Tibial nerve (tissue), 4 donors: ENCODE measurements around the gene KAT8. TPM values are rescaled to one million over a fixed set of nuclear protein-coding genes. Genes with fewer than 3 reads are reported as not detected.

Experiments
- DNase-seq, 2 donors: peaks; one replicate each; pipeline ENCODE4 v3.0.0-alpha.2; 2019; ENCODE audit warnings: low spot score in 2 of 2
- H3K27ac ChIP-seq, 4 donors: fragments of 200-600 bp; sonication (generic) in 3 of 4; one replicate each; pipeline ENCODE4 v1.5.1; 2017 to 2019; ENCODE audit warnings: mild to moderate bottlenecking in 1 of 4
- H3K27me3 ChIP-seq, 2 donors: fragments of 200-600 bp; sonication (generic) in 1 of 2; one replicate each; pipeline versions ENCODE4 v1.5.1 to v1.6.0; 2017 to 2019
- H3K36me3 ChIP-seq, 3 donors: fragments of 200-600 bp; sonication (generic); one replicate each; pipeline ENCODE4 v1.5.1; 2018 to 2019
- H3K4me1 ChIP-seq, 4 donors: fragments of 200-600 bp; sonication (generic) in 3 of 4; one replicate each; pipeline ENCODE4 v1.5.1; 2017 to 2019
- H3K4me3 ChIP-seq, 4 donors: fragments of 200-600 bp; sonication (generic) in 3 of 4; one replicate each; pipeline ENCODE4 v1.5.1; 2017 to 2019; ENCODE audit warnings: mild to moderate bottlenecking in 1 of 4, moderate library complexity in 1 of 4
- H3K9me3 ChIP-seq, 4 donors: fragments of 200-600 bp; sonication (generic) in 3 of 4; one replicate each; pipeline ENCODE4 v1.5.1; 2017 to 2019
- CTCF ChIP-seq, 5 experiments: fragments of 200-600 bp in 3 of 5; fragments of 450-650 bp in 2 of 5; sonication (generic) in 3 of 5; IDR thresholded peaks; one replicate each; pipeline ENCODE4 v1.5.1; 2016 to 2019; ENCODE audit warnings: antibody characterized with exemption in 5 of 5, mild to moderate bottlenecking in 3 of 5, moderate library complexity in 2 of 5
- EP300 ChIP-seq, 2 donors: sonication (generic); formaldehyde crosslinking; IDR thresholded peaks; one replicate each; pipeline ENCODE4 v1.6.1; 2017; ENCODE audit warnings: antibody characterized with exemption in 2 of 2, mild to moderate bottlenecking in 1 of 2
- POLR2A ChIP-seq, 2 donors: fragments of 450-650 bp; IDR thresholded peaks; one replicate each; pipeline ENCODE4 v1.6.1; 2017; ENCODE audit warnings: antibody characterized with exemption in 2 of 2, mild to moderate bottlenecking in 2 of 2, moderate library complexity in 2 of 2
- WGBS, 2 donors: methylation state at CpG; one replicate each; pipeline ENCODE4 v1.1.5; 2018; 5-methylcytosine and 5-hydroxymethylcytosine counted together
- total RNA-seq, 4 donors: library from RNA; depleted of rRNA; stranded (reverse); fragments of >200 nt; gene quantifications; one replicate each; pipeline ENCODE4 v1.1.0, GENCODE V29; 2016

The KAT8 gene
- total RNA-seq, 4 donors from 2014 or later, result 79.5 to 99.0 (median 92.7) TPM

GRCh38 chr16:31090540-31090939 is 26.9 kb upstream of the KAT8 start:
- DNase-seq, result no peak
- WGBS, 2 donors, result 86 to 91% methylated on average over 2 of the region's 2 CpGs
- no peaks in the 10 kb centered on the region for H3K27me3 ChIP-seq
- no peak overlapping the region for H3K4me3 ChIP-seq
- H3K9me3 ChIP-seq, result no peaks in the 10 kb centered on the region
- peaks cover 0 to 25% (median 11%) of the 10 kb centered on the region in 4 donors for H3K4me1 ChIP-seq
- peaks cover 0 to 62% (median 0%) of the 10 kb centered on the region in 3 donors for H3K36me3 ChIP-seq
- H3K27ac ChIP-seq, result no peak overlapping the region
- TF ChIP-seq POLR2A (IDR thresholded peaks at IDR 0.05) (no peak), CTCF (IDR thresholded peaks at IDR 0.05) (no peak), EP300 (IDR thresholded peaks at IDR 0.05) (no peak)

GRCh38 chr16:31092330-31092729 is 25.1 kb upstream of the KAT8 start:
- Histone ChIP-seq H3K9me3 (no peaks in the 10 kb centered on the region), H3K27ac (peak overlapping the region in 2 of 4 donors; percentile 88 to 89), H3K4me3 (no peak overlapping the region), H3K36me3 (peaks cover 0 to 44% (median 0%) of the 10 kb centered on the region in 3 donors), H3K27me3 (no peaks in the 10 kb centered on the region), H3K4me1 (peaks cover 0 to 29% (median 11%) of the 10 kb centered on the region in 4 donors)
- TF ChIP-seq CTCF (IDR thresholded peaks at IDR 0.05) (no peak), EP300 (IDR thresholded peaks at IDR 0.05) (no peak), POLR2A (IDR thresholded peaks at IDR 0.05) (no peak)
- DNase-seq, result no peak
- 84 to 94% methylated on average over 5 of the region's 5 CpGs for WGBS, 2 donors

GRCh38 chr16:31093132-31093703 is 24.2 kb upstream of the KAT8 start:
- peaks cover 0 to 29% (median 11%) of the 10 kb centered on the region in 4 donors for H3K4me1 ChIP-seq
- peaks cover 0 to 35% (median 0%) of the 10 kb centered on the region in 3 donors for H3K36me3 ChIP-seq
- 33 to 37% methylated on average over 12 to 17 of the region's 17 CpGs for WGBS, 2 donors
- TF ChIP-seq CTCF (IDR thresholded peaks at IDR 0.05) (no peak), POLR2A (IDR thresholded peaks at IDR 0.05) (no peak), EP300 (IDR thresholded peaks at IDR 0.05) (no peak)
- no peaks in the 10 kb centered on the region for H3K27me3 ChIP-seq
- no peaks in the 10 kb centered on the region for H3K9me3 ChIP-seq
- peak overlapping the region in 3 of 4 donors; percentile 73 to 82 (median 79) for H3K4me3 ChIP-seq
- no peak for DNase-seq
- H3K27ac ChIP-seq, result peak overlapping the region in 3 of 4 donors; percentile 17 to 89 (median 88)

- Histone ChIP-seq H3K4me3 (peak overlapping the region; percentile 69 to 82 (median 76)), H3K9me3 (no peaks in the 10 kb centered on the region), H3K4me1 (peaks cover 0 to 29% (median 11%) of the 10 kb centered on the region in 4 donors), H3K36me3 (peaks cover 0 to 27% (median 0%) of the 10 kb centered on the region in 3 donors), H3K27me3 (no peaks in the 10 kb centered on the region), H3K27ac (peak overlapping the region; percentile 58 to 89 (median 84))
- DNase-seq, result no peak
- 0 to 1% methylated on average over 20 of the region's 20 CpGs for WGBS, 2 donors
- TF ChIP-seq EP300 (IDR thresholded peaks at IDR 0.05), result no peak
- TF ChIP-seq CTCF (IDR thresholded peaks at IDR 0.05), result no peak
- no peak for TF ChIP-seq POLR2A (IDR thresholded peaks at IDR 0.05)
Measured at GRCh38 chr16:31094088-31094423, 23.4 kb upstream of the KAT8 start.

- Histone ChIP-seq H3K9me3 (no peaks in the 10 kb centered on the region), H3K4me1 (peaks cover 0 to 29% (median 11%) of the 10 kb centered on the region in 4 donors), H3K36me3 (peaks cover 0 to 22% (median 0%) of the 10 kb centered on the region in 3 donors), H3K4me3 (peak within 1 kb of the TSS; percentile 69 to 82 (median 76)), H3K27ac (peak within 1 kb of the TSS; percentile 58 to 89 (median 84)), H3K27me3 (no peaks in the 10 kb centered on the region)
- TF ChIP-seq CTCF (IDR thresholded peaks at IDR 0.05) (peak in 2 of 5 experiments; percentile 37 to 43), EP300 (IDR thresholded peaks at IDR 0.05) (peak; percentile 64 to 93), POLR2A (IDR thresholded peaks at IDR 0.05) (peak; percentile 5 to 75)
- peak; percentile 89 to 91 for DNase-seq
- whole genome bisulfite sequencing, 2 donors, result 1% methylated on average over 67 of the region's 69 CpGs
Measured at GRCh38 chr16:31094424-31095120, 22.9 kb upstream of the KAT8 start, which contains the start of gene VKORC1. VKORC1 (minus strand) TSS chr16:31094797; CDS start chr16:31094729, 68 bp downstream.
